Astrocyte (in vitro differentiated cells and primary cell): ENCODE data around the gene PLS3. TPM values are rescaled to one million over a fixed set of nuclear protein-coding genes. Genes with fewer than 3 reads are reported as not detected.

Source experiments
- DNase-seq: peaks from one replicate; pipeline ENCODE4 v3.0.0-alpha.2; 2010; ENCODE audit warnings: low read depth
- FAIRE-seq: peaks from 2 replicates; lab custom pipeline; 2011; peaks lifted over from hg19 to GRCh38; lab: Jason Lieb, UNC
- H2AFZ ChIP-seq: 2 replicates; pipeline ENCODE4 v1.6.0; 2012; ENCODE audit warnings: low read depth, low read length, inconsistent platforms
- H3K27ac ChIP-seq: 2 replicates; pipeline ENCODE4 v1.5.1; 2011; ENCODE audit warnings: low read depth, low read length, inconsistent platforms
- H3K27me3 ChIP-seq: 2 replicates; pipeline ENCODE4 v1.6.0; 2011; ENCODE audit warnings: low read length, inconsistent platforms; ENCODE audit not compliant: insufficient read depth
- H3K36me3 ChIP-seq: 2 replicates; pipeline ENCODE4 v1.5.1; 2011; ENCODE audit warnings: low read length, inconsistent platforms; ENCODE audit not compliant: insufficient read depth
- H3K4me1 ChIP-seq: 2 replicates; pipeline ENCODE4 v1.5.1; 2011; ENCODE audit warnings: low read length, inconsistent platforms; ENCODE audit not compliant: insufficient read depth
- H3K4me2 ChIP-seq: 2 replicates; pipeline ENCODE4 v1.6.0; 2012; ENCODE audit warnings: low read length, inconsistent platforms
- H3K4me3 ChIP-seq: 2 replicates; pipeline ENCODE4 v1.5.1; 2011; ENCODE audit warnings: low read depth, mild to moderate bottlenecking, low read length, inconsistent platforms; ENCODE audit not compliant: insufficient read depth
- H3K79me2 ChIP-seq: 2 replicates; pipeline ENCODE4 v1.6.0; 2012; ENCODE audit warnings: mild to moderate bottlenecking, low read length, inconsistent platforms; ENCODE audit not compliant: insufficient read depth
- H3K9ac ChIP-seq: 2 replicates; pipeline ENCODE4 v1.6.0; 2012; ENCODE audit warnings: mild to moderate bottlenecking, low read length, inconsistent platforms
- H3K9me3 ChIP-seq: 2 replicates; pipeline ENCODE4 v1.5.1; 2012; ENCODE audit warnings: low read depth, mild to moderate bottlenecking, low read length, inconsistent platforms; ENCODE audit not compliant: insufficient read depth
- H4K20me1 ChIP-seq: 2 replicates; pipeline ENCODE4 v1.6.0; 2012; ENCODE audit warnings: low read length, inconsistent platforms; ENCODE audit not compliant: insufficient read depth
- H3K27ac Mint-ChIP-seq: one replicate; pipeline ENCODE4 v1.8.0; 2021; ENCODE audit warnings: mild to moderate bottlenecking, mixed read lengths; ENCODE audit not compliant: unreplicated experiment
- H3K27me3 Mint-ChIP-seq: one replicate; pipeline ENCODE4 v1.8.0; 2021; ENCODE audit warnings: low read depth, mixed read lengths; ENCODE audit not compliant: unreplicated experiment
- H3K36me3 Mint-ChIP-seq: one replicate; pipeline ENCODE4 v1.8.0; 2021; ENCODE audit warnings: low read depth, mixed read lengths; ENCODE audit not compliant: unreplicated experiment
- H3K4me1 Mint-ChIP-seq: one replicate; pipeline ENCODE4 v1.8.0; 2021; ENCODE audit warnings: low read depth, mixed read lengths; ENCODE audit not compliant: unreplicated experiment
- H3K4me3 Mint-ChIP-seq: one replicate; pipeline ENCODE4 v1.8.0; 2021; ENCODE audit warnings: mild to moderate bottlenecking, moderate library complexity, mixed read lengths; ENCODE audit not compliant: unreplicated experiment
- H3K9me3 Mint-ChIP-seq: one replicate; pipeline ENCODE4 v1.8.0; 2021; ENCODE audit warnings: mild to moderate bottlenecking, mixed read lengths; ENCODE audit not compliant: unreplicated experiment
- CTCF ChIP-seq: IDR thresholded peaks from 2 replicates; pipeline ENCODE4 v1.5.1; 2011; ENCODE audit warnings: low read depth, mild to moderate bottlenecking, inconsistent platforms, low read length, moderate library complexity; ENCODE audit not compliant: insufficient read depth
- EZH2 ChIP-seq: IDR thresholded peaks from 2 replicates; pipeline ENCODE4 v1.6.1; 2012; ENCODE audit warnings: mild to moderate bottlenecking, low read length, inconsistent platforms; ENCODE audit not compliant: insufficient read depth
- total RNA-seq: library from RNA; stranded (reverse); gene quantifications from 2 replicates; pipeline ENCODE4 v1.2.1, GENCODE V29; 2021

PLS3 gene
- total RNA-seq, 1 donor from 2014 or later: 313 TPM

GRCh38 chrX:115693476-115693875 is 132.5 kb downstream of the PLS3 start:
- Histone ChIP-seq H3K4me1 (peaks cover 5% of the 10 kb centered on the region), H2AFZ (no peak overlapping the region), H3K27ac (no peak overlapping the region), H3K79me2 (no peaks in the 10 kb centered on the region), H3K4me2 (no peak overlapping the region), H3K27me3 (no peaks in the 10 kb centered on the region), H3K9ac (no peak overlapping the region), H4K20me1 (no peaks in the 10 kb centered on the region), H3K4me3 (no peak overlapping the region), H3K9me3 (no peaks in the 10 kb centered on the region), H3K36me3 (no peaks in the 10 kb centered on the region)
- no peak for TF ChIP-seq EZH2
- no peak for TF ChIP-seq CTCF
- no peaks in the 10 kb centered on the region for H3K36me3 Mint-ChIP-seq
- no peaks in the 10 kb centered on the region for H3K9me3 Mint-ChIP-seq
- DNase-seq (no peak), FAIRE-seq (no peak)
- peaks cover 5% of the 10 kb centered on the region for H3K4me1 Mint-ChIP-seq
- H3K4me3 Mint-ChIP-seq: no peak overlapping the region
- peaks cover 2% of the 10 kb centered on the region for H3K27me3 Mint-ChIP-seq
- no peak overlapping the region for H3K27ac Mint-ChIP-seq

- Histone ChIP-seq H3K9me3 (no peaks in the 10 kb centered on the region), H3K27me3 (no peaks in the 10 kb centered on the region), H2AFZ (no peak overlapping the region), H3K36me3 (no peaks in the 10 kb centered on the region), H3K4me3 (no peak overlapping the region), H4K20me1 (no peaks in the 10 kb centered on the region), H3K9ac (no peak overlapping the region), H3K27ac (no peak overlapping the region), H3K4me2 (no peak overlapping the region), H3K79me2 (no peaks in the 10 kb centered on the region), H3K4me1 (peaks cover 5% of the 10 kb centered on the region)
- Mint-ChIP-seq H3K36me3 (no peaks in the 10 kb centered on the region), H3K4me1 (peaks cover 5% of the 10 kb centered on the region), H3K27me3 (peaks cover 2% of the 10 kb centered on the region), H3K4me3 (no peak overlapping the region), H3K9me3 (no peaks in the 10 kb centered on the region), H3K27ac (no peak overlapping the region)
- no peak for TF ChIP-seq EZH2
- TF ChIP-seq CTCF: no peak
- no peak for FAIRE-seq
- DNase-seq: no peak
Measured at GRCh38 chrX:115694028-115694427, 133.1 kb downstream of the PLS3 start.

GRCh38 chrX:115696039-115696438 is 135.1 kb downstream of the PLS3 start:
- Histone ChIP-seq H3K9me3 (no peaks in the 10 kb centered on the region), H4K20me1 (no peaks in the 10 kb centered on the region), H3K27me3 (no peaks in the 10 kb centered on the region), H3K4me3 (no peak overlapping the region), H3K4me2 (no peak overlapping the region), H3K9ac (no peak overlapping the region), H2AFZ (no peak overlapping the region), H3K79me2 (no peaks in the 10 kb centered on the region), H3K36me3 (no peaks in the 10 kb centered on the region), H3K4me1 (no peaks in the 10 kb centered on the region), H3K27ac (no peak overlapping the region)
- no peak for FAIRE-seq
- no peak overlapping the region for H3K4me3 Mint-ChIP-seq
- H3K27ac Mint-ChIP-seq: no peak overlapping the region
- no peaks in the 10 kb centered on the region for H3K9me3 Mint-ChIP-seq
- DNase-seq: no peak
- H3K27me3 Mint-ChIP-seq: peaks cover 2% of the 10 kb centered on the region
- H3K36me3 Mint-ChIP-seq: no peaks in the 10 kb centered on the region
- TF ChIP-seq EZH2: no peak
- no peak for TF ChIP-seq CTCF
- H3K4me1 Mint-ChIP-seq: no peaks in the 10 kb centered on the region
